ENCODE data around the gene PDPK1. TPM values are rescaled to one million over a fixed set of nuclear protein-coding genes. Genes with fewer than 3 reads are reported as not detected.
A peak's percentile ranks its signal among the peaks of the same experiment; 100 is the strongest.

Gene PDPK1
- total and polyA plus RNA-seq, 10 donors = 6.2 to 74.5 (median 48.7) TPM

DNA sequence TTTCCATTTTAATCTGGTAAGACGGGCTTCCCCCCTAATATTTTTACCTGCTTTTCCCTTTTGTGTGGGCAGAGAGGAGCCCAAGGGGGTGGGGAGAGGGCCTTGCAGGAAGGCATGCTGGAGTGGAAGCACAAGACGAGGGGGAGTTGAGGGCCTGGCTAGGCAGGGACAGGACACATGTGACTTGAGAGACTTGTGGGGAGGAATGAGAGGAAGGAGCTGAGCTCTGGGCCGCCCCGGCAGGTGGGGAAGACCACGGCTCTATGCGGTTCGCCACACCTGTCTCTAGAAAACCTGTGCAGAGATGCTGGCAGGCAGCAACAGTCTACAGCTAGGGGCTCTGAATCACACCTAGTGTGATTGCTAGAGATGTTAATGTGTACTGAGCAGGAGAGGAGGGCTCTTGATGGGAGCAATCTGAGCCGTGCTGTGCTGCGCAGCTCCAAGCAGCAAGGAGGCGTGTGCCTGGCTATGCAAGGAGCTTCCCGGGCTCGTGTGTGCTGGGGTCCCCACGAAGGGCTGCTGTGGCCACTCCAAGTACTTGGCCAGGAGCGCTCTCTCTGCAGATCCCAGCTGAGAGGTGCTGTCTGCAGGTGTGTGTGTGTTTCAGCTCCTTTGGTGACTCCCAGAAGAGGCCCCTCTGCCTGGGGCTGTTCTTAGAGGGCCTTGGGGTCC, 50.2 kb downstream of the PDPK1 start:
- H3K27ac ChIP-seq = peak overlapping the region in 1 of 8 donors; percentile 40
- peak; percentile 61 for DNase-seq
- H3K9me3 ChIP-seq = no peaks in the 10 kb centered on the region
- 88 to 95% (median 93%) methylated on average over 7 to 14 of the region's 14 CpGs for WGBS, 5 donors
- H3K4me1 ChIP-seq = peaks cover 9 to 44% (median 27%) of the 10 kb centered on the region in 6 donors
- no peak overlapping the region for H3K4me3 ChIP-seq
- H3K27me3 ChIP-seq (replicated peaks in 1 of 7) = no peaks in the 10 kb centered on the region
- intact Hi-C loops (cut with DNase I; ENCODE audit: low total_unique reads) = no loop called here
- H3K36me3 ChIP-seq = peaks cover 0 to 85% (median 63%) of the 10 kb centered on the region in 6 donors
- TF ChIP-seq POLR2A (IDR thresholded peaks at IDR 0.05) (no peak), POLR2AphosphoS5 (IDR thresholded peaks at IDR 0.05) (peak in 1 of 3 donors; percentile 38)

- Histone ChIP-seq H3K27ac (no peak overlapping the region), H3K27me3 (replicated peaks in 1 of 7) (no peaks in the 10 kb centered on the region), H3K4me3 (no peak overlapping the region), H3K4me1 (peaks cover 0 to 41% (median 9%) of the 10 kb centered on the region in 6 donors), H3K9me3 (no peaks in the 10 kb centered on the region), H3K36me3 (peaks cover 0 to 100% (median 62%) of the 10 kb centered on the region in 6 donors)
- 94 to 98% (median 96%) methylated on average over 15 of the region's 15 CpGs for WGBS, 5 donors
- TF ChIP-seq POLR2AphosphoS5 (IDR thresholded peaks at IDR 0.05) (no peak), POLR2A (IDR thresholded peaks at IDR 0.05) (no peak), CTCF (IDR thresholded peaks at IDR 0.05 in 8 of 11, conservative IDR thresholded peaks at IDR 0.05 in 3 of 11) (no peak)
- DNase-seq = peak; percentile 39
- intact Hi-C loops (cut with DNase I; ENCODE audit: low total_unique reads) = no loop called here
Measured at GRCh38 chr16:2591476-2592240, 53.8 kb downstream of the PDPK1 start.

- Histone ChIP-seq H3K36me3 (peaks cover 2 to 100% (median 62%) of the 10 kb centered on the region in 6 donors), H3K4me1 (peaks cover 0 to 33% (median 0%) of the 10 kb centered on the region in 6 donors), H3K27me3 (replicated peaks in 1 of 7) (no peaks in the 10 kb centered on the region), H3K9me3 (no peaks in the 10 kb centered on the region), H3K27ac (no peak overlapping the region), H3K4me3 (no peak overlapping the region)
- peak; percentile 51 for DNase-seq
- TF ChIP-seq POLR2AphosphoS5 (IDR thresholded peaks at IDR 0.05) (peak in 1 of 3 donors; percentile 27), POLR2A (IDR thresholded peaks at IDR 0.05) (no peak)
- 91 to 95% (median 93%) methylated on average over 16 of the region's 16 CpGs for WGBS, 5 donors
- intact Hi-C loops (cut with DNase I; ENCODE audit: low total_unique reads) = no loop called here
Measured at GRCh38 chr16:2592786-2593185, 55.0 kb downstream of the PDPK1 start.

GRCh38 chr16:2595393-2596205, 57.8 kb downstream of the PDPK1 start:
- H3K36me3 ChIP-seq = peaks cover 2 to 97% (median 47%) of the 10 kb centered on the region in 6 donors
- no peak overlapping the region for H3K4me3 ChIP-seq
- H3K27me3 ChIP-seq (replicated peaks in 1 of 7) = no peaks in the 10 kb centered on the region
- no peak overlapping the region for H3K27ac ChIP-seq
- TF ChIP-seq POLR2AphosphoS5 (IDR thresholded peaks at IDR 0.05) = no peak
- no peak for TF ChIP-seq CTCF (IDR thresholded peaks at IDR 0.05 in 8 of 11, conservative IDR thresholded peaks at IDR 0.05 in 3 of 11)
- TF ChIP-seq POLR2A (IDR thresholded peaks at IDR 0.05) = no peak
- H3K9me3 ChIP-seq = no peaks in the 10 kb centered on the region
- peaks cover 0 to 30% (median 0%) of the 10 kb centered on the region in 6 donors for H3K4me1 ChIP-seq
- 85 to 91% (median 90%) methylated on average over 24 to 27 of the region's 27 CpGs for WGBS, 5 donors
- DNase-seq = peak; percentile 41
- intact Hi-C loops (cut with DNase I; ENCODE audit: low total_unique reads) = no loop called here

Data from spleen (tissue), 11 donors.